ENCODE data around the gene MYO1C. TPM values are rescaled to one million over a fixed set of nuclear protein-coding genes. Genes with fewer than 3 reads are reported as not detected.

MYO1C gene, protein sequence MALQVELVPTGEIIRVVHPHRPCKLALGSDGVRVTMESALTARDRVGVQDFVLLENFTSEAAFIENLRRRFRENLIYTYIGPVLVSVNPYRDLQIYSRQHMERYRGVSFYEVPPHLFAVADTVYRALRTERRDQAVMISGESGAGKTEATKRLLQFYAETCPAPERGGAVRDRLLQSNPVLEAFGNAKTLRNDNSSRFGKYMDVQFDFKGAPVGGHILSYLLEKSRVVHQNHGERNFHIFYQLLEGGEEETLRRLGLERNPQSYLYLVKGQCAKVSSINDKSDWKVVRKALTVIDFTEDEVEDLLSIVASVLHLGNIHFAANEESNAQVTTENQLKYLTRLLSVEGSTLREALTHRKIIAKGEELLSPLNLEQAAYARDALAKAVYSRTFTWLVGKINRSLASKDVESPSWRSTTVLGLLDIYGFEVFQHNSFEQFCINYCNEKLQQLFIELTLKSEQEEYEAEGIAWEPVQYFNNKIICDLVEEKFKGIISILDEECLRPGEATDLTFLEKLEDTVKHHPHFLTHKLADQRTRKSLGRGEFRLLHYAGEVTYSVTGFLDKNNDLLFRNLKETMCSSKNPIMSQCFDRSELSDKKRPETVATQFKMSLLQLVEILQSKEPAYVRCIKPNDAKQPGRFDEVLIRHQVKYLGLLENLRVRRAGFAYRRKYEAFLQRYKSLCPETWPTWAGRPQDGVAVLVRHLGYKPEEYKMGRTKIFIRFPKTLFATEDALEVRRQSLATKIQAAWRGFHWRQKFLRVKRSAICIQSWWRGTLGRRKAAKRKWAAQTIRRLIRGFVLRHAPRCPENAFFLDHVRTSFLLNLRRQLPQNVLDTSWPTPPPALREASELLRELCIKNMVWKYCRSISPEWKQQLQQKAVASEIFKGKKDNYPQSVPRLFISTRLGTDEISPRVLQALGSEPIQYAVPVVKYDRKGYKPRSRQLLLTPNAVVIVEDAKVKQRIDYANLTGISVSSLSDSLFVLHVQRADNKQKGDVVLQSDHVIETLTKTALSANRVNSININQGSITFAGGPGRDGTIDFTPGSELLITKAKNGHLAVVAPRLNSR
- 204 and 250 TPM in 2 replicates for total RNA-seq

GRCh38 chr17:1492249-1493206 is at the start of gene MYO1C:
Gene MYO1C, minus strand, starts transcription at chr17:1492686. Its CDS starts 199 bp downstream, at chr17:1492487.
- Histone ChIP-seq H3K79me2 (ENCODE audit: insufficient read depth, low read length) (peaks cover 27% of the 10 kb centered on the region), H3K4me2 (ENCODE audit: insufficient read depth, low read length) (peak within 1 kb of the TSS; percentile 80), H3K4me3 (ENCODE audit: insufficient read depth, low read length) (peak within 1 kb of the TSS; percentile 72), H3K4me1 (ENCODE audit: insufficient read depth, low read length) (peaks cover 24% of the 10 kb centered on the region), H3K27ac (ENCODE audit: low read depth, low read length) (peak within 1 kb of the TSS; percentile 17), H3K36me3 (ENCODE audit: insufficient read depth, low read length) (no peaks in the 10 kb centered on the region), H2AFZ (ENCODE audit: low read length) (peak within 1 kb of the TSS; percentile 47), H3K9me3 (ENCODE audit: low read depth, low read length) (no peaks in the 10 kb centered on the region), H4K20me1 (ENCODE audit: insufficient read depth, low read length) (no peaks in the 10 kb centered on the region), H3K27me3 (ENCODE audit: insufficient read depth, low read length) (no peaks in the 10 kb centered on the region)
- TF ChIP-seq, protein P1, sequence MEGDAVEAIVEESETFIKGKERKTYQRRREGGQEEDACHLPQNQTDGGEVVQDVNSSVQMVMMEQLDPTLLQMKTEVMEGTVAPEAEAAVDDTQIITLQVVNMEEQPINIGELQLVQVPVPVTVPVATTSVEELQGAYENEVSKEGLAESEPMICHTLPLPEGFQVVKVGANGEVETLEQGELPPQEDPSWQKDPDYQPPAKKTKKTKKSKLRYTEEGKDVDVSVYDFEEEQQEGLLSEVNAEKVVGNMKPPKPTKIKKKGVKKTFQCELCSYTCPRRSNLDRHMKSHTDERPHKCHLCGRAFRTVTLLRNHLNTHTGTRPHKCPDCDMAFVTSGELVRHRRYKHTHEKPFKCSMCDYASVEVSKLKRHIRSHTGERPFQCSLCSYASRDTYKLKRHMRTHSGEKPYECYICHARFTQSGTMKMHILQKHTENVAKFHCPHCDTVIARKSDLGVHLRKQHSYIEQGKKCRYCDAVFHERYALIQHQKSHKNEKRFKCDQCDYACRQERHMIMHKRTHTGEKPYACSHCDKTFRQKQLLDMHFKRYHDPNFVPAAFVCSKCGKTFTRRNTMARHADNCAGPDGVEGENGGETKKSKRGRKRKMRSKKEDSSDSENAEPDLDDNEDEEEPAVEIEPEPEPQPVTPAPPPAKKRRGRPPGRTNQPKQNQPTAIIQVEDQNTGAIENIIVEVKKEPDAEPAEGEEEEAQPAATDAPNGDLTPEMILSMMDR (IDR thresholded peaks at IDR 0.05; ENCODE audit: extremely low read depth, low read depth, low read length) = no peak
- DNase-seq (ENCODE audit: insufficient read length, low spot score, missing footprints) = peak; percentile 85

GRCh38 chr17:1541367-1541904 is 49.0 kb upstream of the MYO1C start:
- H3K36me3 ChIP-seq (ENCODE audit: insufficient read depth, low read length) = peaks cover 58% of the 10 kb centered on the region
- DNase-seq (ENCODE audit: insufficient read length, low spot score, missing footprints) = peak; percentile 51
- H3K79me2 ChIP-seq (ENCODE audit: insufficient read depth, low read length) = peaks cover 5% of the 10 kb centered on the region
- no peaks in the 10 kb centered on the region for H3K27me3 ChIP-seq (ENCODE audit: insufficient read depth, low read length)
- H3K4me2 ChIP-seq (ENCODE audit: insufficient read depth, low read length) = no peak overlapping the region
- peaks cover 3% of the 10 kb centered on the region for H3K4me1 ChIP-seq (ENCODE audit: insufficient read depth, low read length)
- H2AFZ ChIP-seq (ENCODE audit: low read length) = no peak overlapping the region
- no peak overlapping the region for H3K4me3 ChIP-seq (ENCODE audit: insufficient read depth, low read length)
- no peak overlapping the region for H3K27ac ChIP-seq (ENCODE audit: low read depth, low read length)
- no peaks in the 10 kb centered on the region for H3K9me3 ChIP-seq (ENCODE audit: low read depth, low read length)
- H4K20me1 ChIP-seq (ENCODE audit: insufficient read depth, low read length) = peaks cover 20% of the 10 kb centered on the region
- TF ChIP-seq, protein P1 (IDR thresholded peaks at IDR 0.05; ENCODE audit: extremely low read depth, low read depth, low read length) = no peak

GRCh38 chr17:1539811-1540210 is 47.3 kb upstream of the MYO1C start:
- DNase-seq (ENCODE audit: insufficient read length, low spot score, missing footprints) = no peak
- no peaks in the 10 kb centered on the region for H3K27me3 ChIP-seq (ENCODE audit: insufficient read depth, low read length)
- H3K4me2 ChIP-seq (ENCODE audit: insufficient read depth, low read length) = no peak overlapping the region
- TF ChIP-seq, protein P1 (IDR thresholded peaks at IDR 0.05; ENCODE audit: extremely low read depth, low read depth, low read length) = no peak
- no peak overlapping the region for H3K27ac ChIP-seq (ENCODE audit: low read depth, low read length)
- H3K36me3 ChIP-seq (ENCODE audit: insufficient read depth, low read length) = peaks cover 60% of the 10 kb centered on the region
- no peaks in the 10 kb centered on the region for H3K4me1 ChIP-seq (ENCODE audit: insufficient read depth, low read length)
- peaks cover 9% of the 10 kb centered on the region for H4K20me1 ChIP-seq (ENCODE audit: insufficient read depth, low read length)
- no peak overlapping the region for H3K4me3 ChIP-seq (ENCODE audit: insufficient read depth, low read length)
- H3K79me2 ChIP-seq (ENCODE audit: insufficient read depth, low read length) = no peaks in the 10 kb centered on the region
- no peaks in the 10 kb centered on the region for H3K9me3 ChIP-seq (ENCODE audit: low read depth, low read length)
- H2AFZ ChIP-seq (ENCODE audit: low read length) = no peak overlapping the region
